Transverse colon (tissue), 4 donors: ENCODE measurements around the gene FOXP4. TPM values are rescaled to one million over a fixed set of nuclear protein-coding genes. Genes with fewer than 3 reads are reported as not detected.

Source experiments
- DNase-seq: peaks from one replicate; pipeline ENCODE4 v3.0.0-alpha.2; 2019
- H3K27ac ChIP-seq, 4 donors: fragments of 200-600 bp; sonication (generic); 2 replicates each; pipeline ENCODE4 v1.5.1; 2016 to 2018; ENCODE audit warnings: inconsistent platforms in 4 of 4
- H3K27me3 ChIP-seq: fragments of 200-600 bp; sonication (generic); 2 replicates; pipeline ENCODE4 v1.5.1; 2017; ENCODE audit warnings: inconsistent platforms
- H3K36me3 ChIP-seq, 4 donors: fragments of 200-600 bp; sonication (generic); 2 replicates each; pipeline ENCODE4 v1.5.1; 2017 to 2019; ENCODE audit warnings: inconsistent platforms in 4 of 4
- H3K4me1 ChIP-seq, 4 donors: fragments of 200-600 bp; sonication (generic); 2 replicates each; pipeline ENCODE4 v1.5.1; 2017 to 2020; ENCODE audit warnings: inconsistent platforms in 4 of 4
- H3K4me3 ChIP-seq, 4 donors: fragments of 200-600 bp; sonication (generic); 1 replicate in 1 of 4; 2 replicates in 3 of 4; pipeline versions ENCODE4 v1.5.1 to v1.6.1; 2017 to 2019; ENCODE audit warnings: inconsistent platforms in 4 of 4
- H3K9me3 ChIP-seq, 2 donors: fragments of 200-600 bp; sonication (generic); 2 replicates each; pipeline ENCODE4 v1.5.1; 2017 to 2019; ENCODE audit warnings: inconsistent platforms in 2 of 2
- CTCF ChIP-seq, 5 experiments: fragments of 200-600 bp in 3 of 5; fragments of 450-650 bp in 2 of 5; sonication (generic) in 3 of 5; IDR thresholded peaks; 1 replicate in 2 of 5; 2 replicates in 3 of 5; pipeline ENCODE4 v1.5.1; 2016 to 2017; ENCODE audit warnings: antibody characterized with exemption in 5 of 5, inconsistent platforms in 3 of 5, mild to moderate bottlenecking in 2 of 5, moderate library complexity in 1 of 5
- EP300 ChIP-seq: sonication (generic); formaldehyde crosslinking; IDR thresholded peaks from one replicate; pipeline ENCODE4 v1.6.1; 2017; ENCODE audit warnings: antibody characterized with exemption, low read depth
- POLR2A ChIP-seq: fragments of 450-650 bp; IDR thresholded peaks from one replicate; pipeline ENCODE4 v1.6.1; 2016; ENCODE audit warnings: antibody characterized with exemption, mild to moderate bottlenecking, moderate library complexity
- POLR2AphosphoS5 ChIP-seq, 3 donors: sonication (generic); formaldehyde crosslinking; IDR thresholded peaks; one replicate each; pipeline ENCODE4 v1.6.1; 2016; ENCODE audit warnings: antibody characterized with exemption in 3 of 3
- whole genome bisulfite sequencing, 2 donors: methylation state at CpG; one replicate each; pipeline ENCODE4 v1.1.5; 2018; ENCODE audit warnings: low coverage in 1 of 2; 5-methylcytosine and 5-hydroxymethylcytosine counted together
- in situ Hi-C, 4 donors: fragments of 200-750 bp; cut with MboI; loops; one replicate each; pipeline versions ENCODE4 v1.15.0 to v1.15.1; 2017; ENCODE audit warnings: low sequenced_read_pairs in 3 of 4, low pct_ligation_motif_present in 1 of 4, low pct_unique_long_range_greater_than_20kb in 1 of 4
- intact Hi-C: fragments of 100-400 bp; cut with DNase I; formaldehyde crosslinking; loops from one replicate; pipeline ENCODE4 v1.15.1; 2023; ENCODE audit warnings: low total_unique reads
- total RNA-seq, 4 donors: library from RNA; depleted of rRNA; stranded (reverse); fragments of >200 nt; gene quantifications; one replicate each; pipeline ENCODE4 v1.1.0, GENCODE V29; 2016

Gene FOXP4
- total RNA-seq, 4 donors from 2014 or later, result 13.8 to 45.6 (median 17.2) TPM

- Histone ChIP-seq H3K9me3 (no peaks in the 10 kb centered on the region), H3K36me3 (no peaks in the 10 kb centered on the region), H3K27ac (no peak overlapping the region), H3K27me3 (peaks cover 21% of the 10 kb centered on the region), H3K4me1 (peaks cover 6 to 24% (median 21%) of the 10 kb centered on the region in 4 donors), H3K4me3 (no peak overlapping the region)
- in situ Hi-C loops (no loop called here), intact Hi-C loops (loop anchor here (5.0 kb wide), 1 partner anchor 73 kb away; no protein-coding TSS in a partner anchor)
- WGBS, 2 donors, result 59 to 60% methylated on average over 3 of the region's 3 CpGs
- TF ChIP-seq POLR2A, result no peak
- no peak for TF ChIP-seq POLR2AphosphoS5 (IDR thresholded peaks at IDR 0.05)
- no peak for TF ChIP-seq CTCF (IDR thresholded peaks at IDR 0.05)
- TF ChIP-seq EP300, result no peak
- no peak for DNase-seq
These were observed 45.6 kb upstream of the FOXP4 start for GRCh38 chr6:41500561-41500960.

GRCh38 chr6:41502566-41502916, 43.6 kb upstream of the FOXP4 start:
- Histone ChIP-seq H3K27ac (no peak overlapping the region), H3K4me3 (no peak overlapping the region)
- intact Hi-C loops, result loop anchor here (5.0 kb wide), 1 partner anchor 75 kb away; no protein-coding TSS in a partner anchor

GRCh38 chr6:41502917-41503671, 43.1 kb upstream of the FOXP4 start:
- TF ChIP-seq EP300 (no peak), POLR2AphosphoS5 (IDR thresholded peaks at IDR 0.05) (no peak), POLR2A (no peak), CTCF (IDR thresholded peaks at IDR 0.05) (no peak)
- peak overlapping the region in 2 of 4 donors; percentile 77 to 79 for H3K27ac ChIP-seq
- in situ Hi-C loops, result no loop called here

More at GRCh38 chr6:41502566-41502916, 43.6 kb upstream of the FOXP4 start:
- H3K9me3 ChIP-seq, result no peaks in the 10 kb centered on the region
- TF ChIP-seq POLR2A (no peak), POLR2AphosphoS5 (IDR thresholded peaks at IDR 0.05) (no peak), EP300 (no peak), CTCF (IDR thresholded peaks at IDR 0.05) (no peak)
- H3K4me1 ChIP-seq, result peaks cover 6 to 28% (median 23%) of the 10 kb centered on the region in 4 donors
- in situ Hi-C loops, result no loop called here
- peaks cover 30% of the 10 kb centered on the region for H3K27me3 ChIP-seq
- H3K36me3 ChIP-seq, result no peaks in the 10 kb centered on the region
- DNase-seq, result no peak
- 74% methylated on average over 5 of the region's 5 CpGs; no CpG with 5 or more reads in 1 of the 2 donors for WGBS, 2 donors

GRCh38 chr6:41503827-41504465, 42.2 kb upstream of the FOXP4 start:
- no peaks in the 10 kb centered on the region for H3K36me3 ChIP-seq
- in situ Hi-C loops, result no loop called here
- peak overlapping the region; percentile 71 to 79 (median 75) for H3K27ac ChIP-seq
- 0 to 3% methylated on average over 16 to 49 of the region's 52 CpGs for WGBS, 2 donors
- no peak for DNase-seq
- peak overlapping the region in 3 of 4 donors; percentile 14 to 51 (median 28) for H3K4me3 ChIP-seq
- TF ChIP-seq POLR2AphosphoS5 (IDR thresholded peaks at IDR 0.05) (no peak), CTCF (IDR thresholded peaks at IDR 0.05) (no peak), POLR2A (no peak), EP300 (no peak)
- peaks cover 30% of the 10 kb centered on the region for H3K27me3 ChIP-seq
- intact Hi-C loops, result loop anchor here (2.0 to 5.0 kb wide), 2 partner anchors 43 to 77 kb away; partner anchors contain the start of gene FOXP4
- peaks cover 6 to 28% (median 23%) of the 10 kb centered on the region in 4 donors for H3K4me1 ChIP-seq
- no peaks in the 10 kb centered on the region for H3K9me3 ChIP-seq

More at GRCh38 chr6:41502917-41503671, 43.1 kb upstream of the FOXP4 start:
- Histone ChIP-seq H3K27me3 (peaks cover 30% of the 10 kb centered on the region), H3K9me3 (no peaks in the 10 kb centered on the region), H3K36me3 (no peaks in the 10 kb centered on the region), H3K4me3 (no peak overlapping the region), H3K4me1 (peaks cover 6 to 28% (median 23%) of the 10 kb centered on the region in 4 donors)
- intact Hi-C loops, result loop anchor here (5.0 kb wide), 1 partner anchor 76 kb away; no protein-coding TSS in a partner anchor
- WGBS, 2 donors, result 55 to 61% methylated on average over 10 to 25 of the region's 27 CpGs
- DNase-seq, result no peak
